ENCODE data around the gene KLHL25.

DNA sequence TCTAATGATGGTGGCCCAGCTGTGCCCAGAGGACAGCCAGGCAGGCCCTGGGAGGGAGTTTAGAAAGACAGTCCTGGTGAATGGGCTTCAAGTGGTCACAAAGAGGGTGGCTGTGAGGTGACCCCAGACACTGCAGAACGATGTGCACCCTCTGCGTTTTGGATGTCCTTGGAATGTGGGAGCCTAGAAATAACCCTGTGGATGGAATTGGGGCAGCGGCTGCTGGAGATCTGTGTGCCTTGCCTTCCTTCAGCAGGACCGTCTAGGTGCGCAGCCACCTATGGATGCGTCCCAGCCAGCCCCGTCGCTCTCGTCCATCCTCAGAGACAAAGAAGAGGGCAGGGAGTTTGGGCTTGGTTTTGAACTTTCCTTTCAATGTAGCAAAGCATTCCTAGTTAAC is 46.5 kb downstream of the KLHL25 start:
- no peak for TF ChIP-seq FOXM1 (IDR thresholded peaks at IDR 0.05; ENCODE audit: borderline replicate concordance)
- TF ChIP-seq FOXA1 (IDR thresholded peaks at IDR 0.05) = no peak
- no peak for TF ChIP-seq ZNF384 (IDR thresholded peaks at IDR 0.05)
- TF ChIP-seq BHLHE40 (IDR thresholded peaks at IDR 0.05; ENCODE audit: borderline replicate concordance) = no peak
- TF ChIP-seq ARNT (IDR thresholded peaks at IDR 0.05) = no peak
- TF ChIP-seq FOXK2 (IDR thresholded peaks at IDR 0.05) = no peak

All from HEK293T (cell line).